Left hindlimb (tissue), 1 donor: ENCODE measurements around the gene NFIC.
"Not testable (repeated sequence)": the region's sequence is repeated elsewhere in the genome, so short reads cannot be mapped to it uniquely, and the experiment has no call there.

Source experiments
- DNase-seq: peaks from one replicate; pipeline ENCODE4 v3.0.0-alpha.2; 2018

NFIC gene

GRCh38 chr19:3401004-3401768, 34.8 kb downstream of the NFIC start:
- no peak for DNase-seq

- no peak for DNase-seq
These were observed 36.5 kb downstream of the NFIC start for GRCh38 chr19:3402631-3403443.

DNA sequence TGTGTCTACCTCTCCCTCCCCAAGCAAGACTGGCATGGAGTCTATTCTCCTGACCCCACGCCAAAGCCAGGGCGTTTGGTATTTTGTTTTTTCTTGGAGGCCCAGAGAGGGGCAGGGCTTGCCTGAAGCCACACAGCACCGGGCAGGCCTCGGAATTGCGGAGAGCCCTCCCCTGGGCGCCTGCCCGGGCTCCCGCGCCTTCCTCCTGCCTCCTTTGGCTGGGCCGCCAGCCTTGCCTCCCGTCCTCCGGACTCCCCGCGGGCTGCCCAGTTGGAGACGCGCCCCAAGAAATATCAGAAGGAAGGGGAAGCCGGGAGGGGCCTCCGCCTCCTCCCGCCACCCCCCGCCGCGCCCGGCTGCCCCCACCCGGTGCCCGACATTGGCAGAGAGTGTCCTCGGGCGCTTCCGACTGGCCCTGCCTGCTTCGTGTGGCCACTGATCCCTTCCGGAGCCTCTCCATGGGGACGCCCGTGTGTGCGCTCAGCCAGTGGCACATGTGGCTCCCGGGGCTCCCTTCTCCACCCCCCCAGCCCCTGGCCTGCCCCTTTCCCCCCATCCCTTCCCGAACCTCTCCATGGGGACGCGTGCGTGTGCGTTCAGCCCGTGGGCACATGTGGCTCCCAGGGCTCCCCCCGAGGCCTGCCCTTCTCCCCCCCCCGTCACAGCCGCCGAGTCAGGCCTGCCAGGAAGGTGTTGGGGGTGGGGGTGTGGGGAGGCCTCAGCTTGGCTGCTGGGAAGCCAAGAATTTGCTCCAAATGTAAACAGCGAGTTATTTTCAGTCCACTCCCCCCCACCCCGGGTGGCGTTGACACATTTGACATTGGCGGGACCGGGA, 37.3 kb downstream of the NFIC start:
- peak; percentile 93 for DNase-seq

- peak; percentile 91 for DNase-seq
These were observed 38.2 kb downstream of the NFIC start for GRCh38 chr19:3404324-3405260.

- no peak for DNase-seq
These were observed 38.9 kb downstream of the NFIC start for GRCh38 chr19:3405261-3405653.

DNA sequence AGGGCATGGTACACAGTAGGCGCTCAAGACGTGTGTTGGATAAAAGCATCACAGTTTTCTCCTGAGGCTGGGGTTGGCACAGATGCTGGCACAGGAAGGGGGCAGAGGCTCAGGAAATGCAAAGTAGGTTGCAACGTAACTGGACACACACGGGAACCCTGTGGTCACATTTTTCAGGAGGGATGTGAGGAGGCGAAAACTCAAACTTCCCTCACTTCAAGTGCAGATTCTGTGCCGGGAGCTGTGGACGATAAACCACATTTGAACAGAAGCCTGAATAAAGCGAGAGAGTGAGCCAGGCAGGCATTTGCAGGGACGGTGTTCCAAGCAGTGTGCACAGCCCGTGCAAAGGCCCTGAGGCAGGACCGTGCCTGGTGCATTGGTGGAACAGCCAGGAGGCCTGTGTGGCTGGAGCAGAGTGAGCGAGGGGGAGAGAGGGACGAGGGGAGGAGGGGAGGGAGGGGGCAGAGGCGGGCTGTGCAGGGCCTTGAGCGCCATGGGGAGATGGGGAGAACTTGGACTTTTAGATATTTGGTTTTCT, 40.3 kb downstream of the NFIC start:
- no peak for DNase-seq

DNA sequence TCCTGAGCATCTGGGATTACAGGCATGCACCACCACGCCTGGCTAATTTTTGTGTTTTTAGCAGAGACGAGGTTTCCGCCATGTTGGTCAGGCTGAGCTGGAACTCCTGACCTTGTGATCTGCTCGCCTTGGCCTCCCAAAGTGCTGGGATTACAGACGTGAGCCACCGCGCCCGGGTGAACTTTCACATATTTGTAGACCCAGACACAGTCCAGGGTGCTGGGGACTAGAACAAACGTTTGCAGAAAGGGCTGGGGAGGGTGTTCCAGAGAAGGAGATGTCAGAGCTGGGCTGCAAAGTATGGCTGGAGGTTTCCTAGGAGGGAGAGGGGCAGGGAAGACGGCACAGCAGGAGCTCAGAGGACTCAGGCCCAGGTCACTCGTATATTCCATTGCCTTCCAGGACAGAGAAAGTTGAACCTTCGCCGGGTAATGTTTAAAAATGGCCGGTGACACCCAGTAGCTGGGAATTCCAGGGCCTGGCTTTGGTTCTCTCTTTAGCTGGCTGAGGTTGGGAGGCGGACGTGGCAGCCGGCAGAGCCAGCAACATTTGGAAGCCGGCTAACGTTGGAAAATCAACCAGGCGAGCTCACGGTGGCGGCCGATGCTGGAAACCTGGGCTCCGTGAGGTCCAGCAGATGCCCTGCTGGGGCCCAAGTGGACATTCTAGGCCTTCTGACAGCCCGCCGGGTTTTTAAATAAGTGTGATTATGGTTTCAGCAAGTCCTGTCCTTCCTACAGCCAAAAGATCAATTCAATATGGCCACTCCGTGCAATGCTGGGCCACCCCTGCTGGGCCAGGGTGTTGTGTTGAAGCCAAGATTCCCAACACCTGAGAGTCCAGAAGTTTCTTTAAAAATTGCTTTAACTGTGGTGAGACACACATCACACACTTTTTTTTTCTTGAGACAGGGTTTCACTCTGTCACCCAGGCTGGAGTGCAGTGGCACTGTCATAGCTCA, 41.5 kb downstream of the NFIC start:
- peak; percentile 87 for DNase-seq

DNA sequence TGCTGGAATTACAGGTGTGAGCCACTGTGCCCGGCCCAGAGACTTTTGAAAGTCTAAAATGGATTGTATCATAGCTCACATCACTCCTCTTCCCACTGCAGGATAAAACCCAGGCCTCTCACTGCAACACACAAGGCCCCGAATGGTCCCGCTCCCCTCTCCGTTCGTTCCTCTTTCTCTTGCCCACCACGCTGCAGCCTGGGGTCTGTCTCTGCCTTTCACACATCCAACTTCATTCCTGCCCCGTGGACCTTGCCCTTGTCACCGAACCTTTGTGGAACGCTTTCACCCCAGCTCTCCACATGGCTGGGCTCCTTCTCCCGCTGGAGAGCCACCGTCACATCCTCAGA, 42.6 kb downstream of the NFIC start:
- no peak for DNase-seq

DNA sequence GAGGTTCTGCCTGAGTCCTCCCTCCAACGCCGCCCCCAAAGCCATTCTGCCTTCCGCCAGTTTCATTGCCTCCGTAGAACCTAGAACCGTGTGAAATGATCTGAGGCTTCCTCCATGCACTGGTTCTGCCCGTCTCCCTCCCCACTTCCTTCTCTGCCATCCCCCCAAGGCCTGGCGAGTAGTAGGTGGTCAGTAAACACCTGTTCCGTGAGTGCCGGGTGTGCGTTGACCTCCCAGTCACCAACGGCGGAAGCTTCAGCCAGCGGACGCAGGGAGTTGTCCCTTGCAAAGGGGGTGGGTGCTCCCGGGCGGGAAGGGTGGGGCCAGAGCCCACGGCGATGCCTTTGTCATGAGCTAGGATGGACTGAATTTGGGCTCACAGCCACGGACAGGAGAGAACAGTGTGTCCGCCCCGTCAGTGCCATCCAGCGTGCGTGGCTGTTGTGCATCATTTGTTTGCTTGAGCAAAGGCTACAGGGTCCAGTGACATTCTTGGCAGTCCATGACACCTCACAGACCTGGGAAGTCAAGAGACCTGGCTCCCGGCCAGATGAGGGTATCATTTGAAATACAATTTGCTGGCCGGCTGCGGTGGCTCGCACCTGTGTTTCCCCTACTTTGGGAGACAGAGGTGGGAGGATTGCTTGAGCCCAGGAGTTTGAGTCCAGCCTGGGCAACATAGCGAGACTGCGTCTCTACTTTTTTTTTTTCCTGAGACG, 43.1 kb downstream of the NFIC start:
- no peak for DNase-seq

DNA sequence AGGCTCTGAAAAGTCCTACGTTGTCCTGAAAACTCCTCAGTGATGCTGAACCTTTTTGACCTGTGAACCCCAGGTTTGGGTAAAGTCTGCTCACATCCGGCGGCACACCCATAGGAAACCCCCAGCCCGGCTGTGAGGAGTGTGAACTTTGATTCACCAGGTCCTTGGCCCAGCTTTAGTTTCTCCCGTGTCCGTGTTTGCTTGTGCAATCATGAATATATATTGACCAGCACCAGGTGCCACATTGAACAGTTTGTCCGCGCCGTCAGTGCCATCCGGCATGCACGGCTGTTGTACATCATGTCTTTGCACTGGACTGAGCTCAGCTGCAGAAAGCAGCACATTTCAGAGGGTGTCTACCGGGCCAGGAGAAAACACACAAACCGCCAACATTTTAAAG, 45.3 kb downstream of the NFIC start:
- DNase-seq = no peak

DNA sequence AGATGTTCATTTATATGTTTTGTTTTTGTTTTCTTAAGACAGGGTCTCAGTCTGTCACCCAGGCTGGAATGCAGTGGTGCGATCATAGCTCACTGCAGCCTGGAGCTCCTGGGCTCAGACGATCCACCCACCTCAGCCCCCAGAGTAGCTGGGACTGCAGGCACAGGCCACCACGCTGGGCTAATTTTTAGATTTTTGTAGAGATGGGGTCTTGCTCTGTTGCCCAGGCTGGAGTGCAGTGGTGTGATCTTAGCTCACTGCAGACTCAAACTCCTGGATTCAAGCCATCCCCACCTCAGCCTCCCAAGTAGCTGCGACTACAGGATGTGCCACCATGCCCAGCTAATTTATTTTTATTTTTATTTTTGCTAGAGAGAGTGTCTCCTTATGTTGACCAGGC, 45.7 kb downstream of the NFIC start:
- no peak for DNase-seq

- DNase-seq = no peak
These were observed 47.5 kb downstream of the NFIC start for GRCh38 chr19:3413796-3414327.

GRCh38 chr19:3415695-3416094, 49.3 kb downstream of the NFIC start:
- no peak for DNase-seq

DNA sequence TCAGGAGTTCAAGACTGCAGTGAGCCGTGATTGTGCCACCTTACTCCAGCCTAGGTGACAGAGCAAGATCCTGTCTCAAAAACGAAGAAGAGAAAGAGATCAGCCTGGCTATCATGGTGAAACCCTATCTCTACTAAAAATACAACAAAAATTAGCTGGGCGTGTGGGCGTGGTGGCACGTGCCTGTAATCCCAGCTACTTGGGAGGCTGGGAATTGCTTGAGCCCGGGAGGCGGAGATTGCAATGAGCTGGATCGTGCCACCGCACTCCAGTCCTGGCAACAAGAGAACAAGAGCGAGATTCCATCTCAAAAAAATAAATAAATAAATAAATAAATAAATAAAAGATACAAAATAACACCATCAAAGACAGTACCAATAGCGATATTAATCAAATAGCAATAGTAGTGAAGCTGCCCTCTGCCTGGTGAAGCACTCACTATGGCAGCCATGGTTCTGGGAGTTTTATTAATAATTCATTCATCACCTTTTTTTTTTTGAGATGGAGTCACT, 53.9 kb downstream of the NFIC start:
- DNase-seq = no peak

DNA sequence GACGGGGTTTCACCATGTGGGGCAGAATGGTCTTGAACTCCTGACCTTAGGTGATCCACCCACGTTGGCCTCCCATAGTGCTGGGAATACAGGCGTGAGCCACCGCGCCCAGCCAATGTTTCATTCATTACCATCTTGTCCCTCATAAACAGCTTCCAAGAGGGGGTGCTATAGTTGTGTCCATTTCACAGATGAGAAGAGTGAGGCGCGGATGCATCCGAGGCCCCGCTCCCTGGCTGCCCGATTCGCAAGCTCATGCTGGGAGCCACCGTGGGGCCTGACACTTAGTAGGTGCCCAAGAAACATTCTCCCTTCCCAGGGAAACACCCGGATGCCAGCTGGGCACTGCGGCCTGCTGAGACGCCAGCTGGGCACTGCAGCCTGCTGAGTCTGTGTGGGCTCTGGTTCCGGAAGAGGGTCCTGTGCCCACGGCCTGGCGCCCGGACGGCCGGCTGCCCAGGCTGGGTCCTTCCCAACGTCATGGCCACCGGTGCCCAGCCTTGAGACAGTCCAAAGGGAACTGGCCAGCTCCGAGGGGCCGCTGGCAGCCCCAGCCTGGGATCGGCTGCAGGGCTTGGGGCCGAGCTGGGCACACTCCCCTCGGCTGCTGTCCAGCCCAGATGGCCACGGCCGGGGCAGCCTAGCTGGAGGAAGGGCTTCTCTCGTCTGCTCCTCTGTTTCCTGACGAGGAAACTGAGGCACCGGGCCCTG, 54.7 kb downstream of the NFIC start:
- DNase-seq = no peak

GRCh38 chr19:3421656-3422055, 55.3 kb downstream of the NFIC start:
- not testable (repeated sequence) for DNase-seq

DNA sequence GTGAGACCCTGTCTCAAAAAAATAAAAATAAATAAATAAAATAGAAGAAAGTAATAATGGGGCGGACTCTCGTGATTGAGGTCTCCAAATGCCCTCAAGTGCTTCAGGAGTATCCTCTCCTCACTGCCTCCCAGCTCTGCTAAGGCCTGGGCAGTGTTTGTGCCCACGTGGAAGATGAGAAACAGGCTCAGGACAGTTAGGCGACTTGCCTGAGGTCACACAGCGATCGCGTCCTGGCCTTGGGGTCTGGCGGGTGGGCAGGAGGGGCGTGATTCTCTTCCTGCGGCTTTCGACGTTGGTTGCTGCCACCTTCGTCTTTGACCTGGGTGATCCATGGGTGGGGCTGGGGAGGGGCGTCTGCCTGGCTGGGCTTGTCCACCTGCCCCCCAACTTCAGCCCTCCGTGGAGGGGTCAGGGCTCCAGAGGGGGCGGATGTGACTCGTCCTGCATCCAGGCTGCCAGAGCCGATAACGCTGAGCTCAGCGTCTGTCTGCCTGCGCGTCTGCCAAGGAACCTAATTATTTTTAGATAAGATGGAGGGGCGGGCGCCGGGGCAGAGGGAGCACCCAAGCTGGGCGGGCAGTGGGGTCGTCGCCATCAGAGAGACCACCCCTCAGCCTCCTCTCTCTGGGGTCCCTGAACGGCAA, 56.9 kb downstream of the NFIC start:
- no peak for DNase-seq

- DNase-seq = no peak
These were observed 60.0 kb downstream of the NFIC start for GRCh38 chr19:3426433-3426832.

DNA sequence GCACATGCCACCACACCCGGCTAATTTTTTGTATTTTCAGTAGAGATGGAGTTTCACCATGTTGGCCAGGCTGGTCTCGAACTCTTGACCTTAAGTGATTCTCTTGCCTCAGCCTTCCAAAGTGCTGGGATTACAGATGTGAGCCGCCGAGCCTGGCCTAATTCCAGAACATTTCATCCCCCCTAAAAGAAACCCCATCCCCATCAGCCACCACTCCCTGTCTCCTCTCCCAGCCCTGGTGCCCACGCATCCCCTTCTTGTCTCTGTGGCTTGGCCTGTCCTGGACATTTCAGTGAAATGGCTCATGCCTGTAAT, 63.9 kb downstream of the NFIC start:
- not testable (repeated sequence) for DNase-seq
